Stimulated activated CD8-positive, alpha-beta memory T cell treated with anti-CD3 and anti-CD28 coated beads, Interleukin-4, amount 100 ng/mL, for 4 hours (primary cell): Measurements from ENCODE around the gene MLST8.

ENCODE experiments used
- DNase-seq, 2 donors: peaks; one replicate each; pipeline ENCODE4 v3.0.0-alpha.2; 2020; ENCODE audit warnings: low read depth in 2 of 2, low spot score in 1 of 2

The MLST8 gene, protein sequence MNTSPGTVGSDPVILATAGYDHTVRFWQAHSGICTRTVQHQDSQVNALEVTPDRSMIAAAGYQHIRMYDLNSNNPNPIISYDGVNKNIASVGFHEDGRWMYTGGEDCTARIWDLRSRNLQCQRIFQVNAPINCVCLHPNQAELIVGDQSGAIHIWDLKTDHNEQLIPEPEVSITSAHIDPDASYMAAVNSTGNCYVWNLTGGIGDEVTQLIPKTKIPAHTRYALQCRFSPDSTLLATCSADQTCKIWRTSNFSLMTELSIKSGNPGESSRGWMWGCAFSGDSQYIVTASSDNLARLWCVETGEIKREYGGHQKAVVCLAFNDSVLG

GRCh38 chr16:2205104-2205966 is at the start of gene MLST8:
TSS of gene MLST8 (plus strand) at chr16:2205454. CDS start at chr16:2206086, 632 bp downstream.
- peak; percentile 75 for DNase-seq

GRCh38 chr16:2155977-2156848 is 49.0 kb upstream of the MLST8 start:
- DNase-seq = no peak

DNA sequence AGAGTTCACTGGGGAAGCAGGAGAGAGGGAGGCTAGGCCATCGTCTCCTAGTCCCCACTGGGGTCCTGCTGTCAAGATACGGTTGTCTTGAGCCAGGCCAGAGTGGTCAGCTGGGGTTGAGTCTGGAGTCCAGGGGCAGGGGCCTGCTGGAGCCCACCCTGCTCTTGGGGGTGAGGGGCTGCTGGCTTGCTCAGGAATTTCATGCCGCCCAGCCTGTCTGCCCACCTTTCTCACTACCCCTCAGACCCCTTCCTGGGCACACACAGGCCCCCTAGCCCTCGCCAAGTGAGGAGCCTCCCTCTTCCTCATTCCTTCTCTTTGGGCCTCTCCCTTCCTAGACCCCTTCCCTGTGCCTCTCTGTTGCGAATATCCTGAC is 48.4 kb upstream of the MLST8 start:
- DNase-seq = no peak

- DNase-seq = no peak
These were observed 47.6 kb upstream of the MLST8 start for GRCh38 chr16:2157480-2158261.

DNA sequence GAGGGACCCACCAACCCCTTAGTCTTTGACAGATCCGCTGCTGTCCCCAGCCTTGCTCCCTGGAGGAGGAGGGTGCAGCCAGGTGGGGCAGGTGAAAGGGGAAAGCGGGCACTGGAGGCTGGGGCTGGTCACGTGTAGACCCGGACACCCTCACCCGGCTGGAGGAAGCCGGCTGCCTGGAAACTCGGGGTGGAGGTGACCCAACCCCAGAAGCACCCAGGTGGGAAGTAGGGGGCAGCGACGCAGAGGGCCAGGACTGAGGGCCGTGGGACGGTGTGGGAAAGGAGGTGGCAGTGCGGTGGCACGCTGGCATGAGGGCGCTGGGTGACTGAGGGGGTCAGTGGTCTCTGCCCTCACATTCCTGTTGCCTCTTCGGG is 47.0 kb upstream of the MLST8 start:
- DNase-seq = no peak

DNA sequence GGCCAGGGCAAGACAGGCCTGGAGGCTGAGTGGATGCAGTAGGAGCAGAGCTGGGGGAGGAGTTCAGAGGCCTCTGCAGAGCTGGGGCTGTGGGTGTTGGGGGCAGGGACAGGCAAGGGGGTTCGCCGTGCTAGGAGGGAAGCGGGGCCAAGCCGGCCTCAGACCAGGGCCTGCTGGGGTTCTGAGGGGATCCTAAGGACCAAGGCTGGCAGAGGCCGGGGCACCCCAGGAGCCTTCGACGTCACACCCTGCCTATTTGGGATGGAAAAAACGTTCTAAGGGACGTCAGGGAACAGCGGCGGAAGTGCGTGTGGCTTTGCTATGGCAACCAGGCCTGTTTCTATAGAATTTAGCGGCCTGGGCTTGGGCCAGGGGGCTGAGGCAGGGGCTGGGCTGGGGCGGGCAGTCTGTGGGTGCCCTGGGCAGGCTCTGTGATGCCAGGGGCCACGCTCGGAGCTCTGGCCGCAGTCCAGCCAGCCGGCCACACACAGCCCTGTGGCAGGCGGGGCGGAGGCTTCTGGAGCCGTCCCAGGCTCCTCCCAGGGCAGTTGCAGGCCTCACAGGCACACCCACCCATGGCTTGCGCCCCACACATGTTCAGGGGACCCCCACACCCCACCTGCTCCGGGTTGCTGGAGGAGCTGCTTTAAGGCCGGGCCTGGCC is 45.9 kb upstream of the MLST8 start:
- no peak for DNase-seq

DNA sequence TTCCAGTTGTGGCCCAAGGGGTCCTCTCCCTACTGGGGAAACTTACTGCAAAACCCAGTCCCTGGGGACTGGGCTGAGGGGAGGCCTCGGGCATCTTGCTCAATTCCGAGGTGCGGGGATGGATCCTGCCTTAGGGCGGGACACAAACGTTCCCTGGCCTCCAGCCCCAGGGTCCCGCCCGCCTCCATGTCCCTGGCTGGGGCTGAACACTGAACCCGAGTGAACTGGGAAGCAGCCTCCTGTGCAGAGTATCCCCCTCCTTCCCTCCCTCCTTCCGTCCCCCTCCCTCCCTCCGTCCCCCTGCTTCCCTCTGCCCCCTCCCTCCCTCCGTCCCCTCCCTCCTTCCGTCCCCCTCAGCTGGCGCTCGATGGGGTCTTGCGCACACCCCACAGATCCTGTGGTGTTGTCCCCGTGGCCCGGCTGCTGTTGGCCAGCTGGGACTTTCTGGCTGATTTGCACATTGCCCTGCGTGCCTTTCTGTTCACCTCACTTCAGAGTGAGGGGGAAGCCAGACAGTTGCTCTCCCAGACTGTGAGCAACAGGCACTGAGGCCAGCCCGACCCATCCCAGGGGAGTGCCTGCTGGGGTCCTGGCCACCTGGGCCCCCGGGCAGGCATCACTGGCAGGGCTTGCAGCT is 44.2 kb upstream of the MLST8 start:
- no peak for DNase-seq

DNA sequence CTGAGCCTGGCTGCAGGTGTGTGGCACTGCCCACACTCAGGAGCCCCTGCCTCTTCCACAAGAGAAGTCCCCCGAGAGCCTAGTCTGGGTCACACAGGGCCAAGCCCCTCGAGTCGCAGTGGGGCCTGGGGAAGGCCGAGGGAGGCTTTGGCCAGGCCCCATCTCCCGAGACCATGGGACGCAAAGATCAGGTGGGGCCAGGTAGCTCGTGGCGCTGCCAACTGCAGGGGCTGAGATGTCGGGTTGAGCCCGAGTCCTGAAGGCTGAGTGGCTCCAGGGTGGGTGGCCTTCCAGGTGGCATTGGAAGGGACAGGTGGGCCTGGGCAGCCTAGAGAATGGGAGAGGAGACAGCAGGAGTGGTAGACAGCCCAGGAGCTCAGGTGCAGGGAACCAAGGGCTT is 43.3 kb upstream of the MLST8 start:
- DNase-seq = no peak

DNA sequence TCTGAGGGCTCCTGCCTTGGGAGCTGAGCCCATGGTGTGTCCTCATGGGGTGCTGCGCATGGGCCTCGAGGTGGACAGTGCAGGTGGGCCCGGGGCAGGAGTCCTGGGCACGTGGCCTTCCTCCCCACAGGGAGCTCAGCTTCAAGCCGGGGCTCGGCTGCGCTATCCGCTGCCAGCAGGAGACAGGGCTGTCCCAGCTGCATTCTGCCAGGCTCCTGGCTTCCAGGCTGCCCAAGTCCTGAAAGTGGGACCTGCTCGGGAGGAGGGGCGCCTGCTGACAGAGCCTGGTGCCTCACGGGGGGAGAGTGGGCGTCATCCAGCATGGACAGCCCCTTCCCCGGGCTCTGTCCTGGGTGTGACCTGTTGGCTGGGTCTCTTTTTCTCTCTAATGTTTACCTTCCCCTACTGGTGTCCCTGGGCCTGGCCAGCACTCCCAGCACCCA is 42.6 kb upstream of the MLST8 start:
- DNase-seq = no peak

GRCh38 chr16:2163211-2163881 is 41.9 kb upstream of the MLST8 start:
- DNase-seq = no peak

- no peak for DNase-seq
These were observed 39.4 kb upstream of the MLST8 start for GRCh38 chr16:2165861-2166260.

DNA sequence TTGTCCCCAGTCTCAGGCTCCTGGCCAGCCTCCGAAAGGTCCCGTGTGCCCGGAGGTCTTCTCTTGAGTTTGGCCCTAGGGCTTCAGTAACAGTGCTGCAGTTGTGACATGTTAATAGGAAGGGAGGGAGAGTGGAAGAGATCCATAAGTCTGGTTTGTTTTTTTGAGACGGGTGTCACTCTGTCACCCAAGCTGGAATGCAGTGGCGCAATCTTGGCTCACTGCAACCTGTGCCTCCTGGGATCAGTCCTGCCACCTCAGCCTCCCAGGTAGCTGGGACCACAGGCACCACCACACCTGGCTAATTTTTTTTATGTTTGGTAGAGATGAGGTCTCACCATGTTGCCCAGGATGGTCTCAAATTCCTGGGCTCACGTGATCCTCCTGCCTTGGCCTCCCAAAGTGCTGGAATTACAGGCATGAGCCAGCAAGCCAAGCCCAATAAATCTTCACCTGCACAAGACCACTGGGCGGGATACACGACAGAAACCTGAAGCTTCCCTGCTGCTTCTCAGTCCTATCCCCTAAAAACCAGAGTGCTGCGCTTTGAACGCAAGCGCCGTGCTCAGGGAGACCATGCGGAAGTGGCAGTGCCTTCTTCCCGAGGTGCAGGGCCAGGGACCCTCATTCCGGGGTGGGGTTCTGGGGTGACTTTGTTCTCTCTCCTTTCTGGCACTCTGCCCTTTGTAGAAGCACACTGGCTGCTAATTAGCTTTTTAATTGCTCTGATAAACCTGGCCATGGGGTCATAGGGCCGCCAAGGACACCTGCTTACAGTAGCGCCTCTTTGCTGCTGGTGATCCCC is 38.8 kb upstream of the MLST8 start:
- DNase-seq = no peak

- DNase-seq = no peak
These were observed 38.1 kb upstream of the MLST8 start for GRCh38 chr16:2167068-2167638.

DNA sequence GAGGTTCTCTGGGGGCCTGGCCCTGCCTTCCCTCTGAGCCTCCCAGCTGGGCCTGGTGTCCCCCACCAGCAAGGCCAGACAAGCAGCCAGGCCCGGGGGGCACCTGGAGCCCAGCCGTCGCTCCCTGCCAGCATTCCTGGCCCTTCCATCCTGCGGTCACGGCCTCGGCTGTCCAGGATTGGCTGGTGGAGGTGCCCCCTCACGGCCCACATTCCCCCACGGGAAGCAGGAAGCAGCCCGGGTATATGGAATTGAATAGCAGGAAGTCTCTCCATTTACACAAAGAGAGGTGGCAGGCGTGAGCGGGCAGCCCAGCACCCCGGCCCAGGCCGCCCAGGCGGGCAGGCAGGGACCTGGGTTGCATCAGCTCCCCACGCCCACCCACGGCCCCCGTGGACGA is 35.2 kb upstream of the MLST8 start:
- no peak for DNase-seq

DNA sequence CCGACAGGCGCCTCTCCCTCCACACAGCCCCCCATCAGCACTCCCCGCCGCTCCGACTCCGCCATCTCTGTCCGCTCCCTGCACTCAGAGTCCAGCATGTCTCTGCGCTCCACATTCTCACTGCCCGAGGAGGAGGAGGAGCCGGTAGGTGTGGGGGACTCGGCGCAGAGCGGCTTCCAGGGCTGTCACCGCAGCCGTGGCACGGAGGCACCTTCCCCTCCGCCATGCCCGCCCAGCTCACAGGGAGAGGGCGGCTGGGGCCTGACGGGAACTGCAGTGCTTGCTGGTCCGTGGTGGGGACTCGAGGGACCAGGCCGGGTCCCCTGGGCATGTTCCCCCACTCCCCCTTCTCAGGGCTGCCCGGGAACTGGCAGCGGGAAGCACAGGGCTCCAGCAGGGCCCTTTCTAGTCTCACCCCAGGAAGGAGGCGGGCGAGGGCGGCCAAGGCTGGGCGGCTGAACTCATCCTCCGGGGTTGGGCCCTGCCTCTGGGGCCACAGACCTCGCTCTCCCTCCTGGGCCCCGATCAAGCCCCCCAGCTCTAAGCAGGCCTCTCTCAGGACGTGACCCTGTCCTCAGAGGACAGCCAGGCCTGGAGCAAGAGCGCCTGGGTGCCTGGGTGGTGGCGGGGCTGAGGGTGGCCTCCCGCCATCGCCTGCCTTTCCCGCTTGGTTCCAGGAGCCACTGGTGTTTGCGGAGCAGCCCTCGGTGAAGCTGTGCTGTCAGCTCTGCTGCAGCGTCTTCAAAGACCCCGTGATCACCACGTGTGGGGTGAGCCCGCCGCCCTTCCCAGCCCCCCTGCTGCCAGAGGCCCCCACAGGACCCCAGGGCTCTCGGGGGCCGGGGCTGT is 34.4 kb upstream of the MLST8 start:
- no peak for DNase-seq

GRCh38 chr16:2171601-2172178 is 33.6 kb upstream of the MLST8 start:
- no peak for DNase-seq
